GM10248 (cell line): ENCODE data around the gene DMGDH.

Experiments used
- CTCF ChIA-PET: fragments of 300-600 bp; sonication (Branson Sonifier 250); formaldehyde crosslinking; extraction: SDS; loops from one replicate; lab custom pipeline; 2021; ENCODE audit warnings: antibody characterized with exemption; lab: Yijun Ruan, JAX
- POLR2A ChIA-PET: fragments of 350-650 bp; sonication (Branson Sonifier 250); formaldehyde crosslinking; extraction: SDS; loops from one replicate; lab custom pipeline; 2020; ENCODE audit warnings: antibody characterized with exemption; lab: Yijun Ruan, JAX
- DNase-seq: peaks from one replicate; pipeline ENCODE4 v3.0.0; 2012; ENCODE audit errors: extremely low spot score
- TF ChIP-seq, protein P1 (sequence below): IDR thresholded peaks from 2 replicates; pipeline ENCODE4 v1.5.1; 2012; ENCODE audit warnings: mild to moderate bottlenecking, low read depth; ENCODE audit errors: extremely low read depth, missing control alignments, control extremely low read depth

Gene DMGDH

GRCh38 chr5:79011869-79012268 is 57.6 kb downstream of the DMGDH start:
- POLR2A ChIA-PET, result no interaction called here
- CTCF ChIA-PET, result interaction anchor here (2.2 to 8.4 kb wide), 2 partner anchors 10 to 121 kb away, joined by 5 to 96 read pairs; no protein-coding TSS in a partner anchor
- DNase-seq, result no peak
- TF ChIP-seq, protein P1, sequence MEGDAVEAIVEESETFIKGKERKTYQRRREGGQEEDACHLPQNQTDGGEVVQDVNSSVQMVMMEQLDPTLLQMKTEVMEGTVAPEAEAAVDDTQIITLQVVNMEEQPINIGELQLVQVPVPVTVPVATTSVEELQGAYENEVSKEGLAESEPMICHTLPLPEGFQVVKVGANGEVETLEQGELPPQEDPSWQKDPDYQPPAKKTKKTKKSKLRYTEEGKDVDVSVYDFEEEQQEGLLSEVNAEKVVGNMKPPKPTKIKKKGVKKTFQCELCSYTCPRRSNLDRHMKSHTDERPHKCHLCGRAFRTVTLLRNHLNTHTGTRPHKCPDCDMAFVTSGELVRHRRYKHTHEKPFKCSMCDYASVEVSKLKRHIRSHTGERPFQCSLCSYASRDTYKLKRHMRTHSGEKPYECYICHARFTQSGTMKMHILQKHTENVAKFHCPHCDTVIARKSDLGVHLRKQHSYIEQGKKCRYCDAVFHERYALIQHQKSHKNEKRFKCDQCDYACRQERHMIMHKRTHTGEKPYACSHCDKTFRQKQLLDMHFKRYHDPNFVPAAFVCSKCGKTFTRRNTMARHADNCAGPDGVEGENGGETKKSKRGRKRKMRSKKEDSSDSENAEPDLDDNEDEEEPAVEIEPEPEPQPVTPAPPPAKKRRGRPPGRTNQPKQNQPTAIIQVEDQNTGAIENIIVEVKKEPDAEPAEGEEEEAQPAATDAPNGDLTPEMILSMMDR, result no peak

GRCh38 chr5:79011219-79011836 is 58.1 kb downstream of the DMGDH start:
- no peak for DNase-seq
- POLR2A ChIA-PET, result no interaction called here
- CTCF ChIA-PET, result interaction anchor here (2.2 to 8.4 kb wide), 2 partner anchors 11 to 122 kb away, joined by 5 to 96 read pairs; no protein-coding TSS in a partner anchor
- TF ChIP-seq, protein P1, result no peak

GRCh38 chr5:79008362-79008761 is 61.1 kb downstream of the DMGDH start:
- ChIA-PET CTCF (interaction anchor here (1.2 to 8.4 kb wide), 4 partner anchors 9 to 456 kb away, joined by 3 to 96 read pairs (median 4); no protein-coding TSS in a partner anchor), POLR2A (no interaction called here)
- DNase-seq, result no peak
- TF ChIP-seq, protein P1, result no peak

DNA sequence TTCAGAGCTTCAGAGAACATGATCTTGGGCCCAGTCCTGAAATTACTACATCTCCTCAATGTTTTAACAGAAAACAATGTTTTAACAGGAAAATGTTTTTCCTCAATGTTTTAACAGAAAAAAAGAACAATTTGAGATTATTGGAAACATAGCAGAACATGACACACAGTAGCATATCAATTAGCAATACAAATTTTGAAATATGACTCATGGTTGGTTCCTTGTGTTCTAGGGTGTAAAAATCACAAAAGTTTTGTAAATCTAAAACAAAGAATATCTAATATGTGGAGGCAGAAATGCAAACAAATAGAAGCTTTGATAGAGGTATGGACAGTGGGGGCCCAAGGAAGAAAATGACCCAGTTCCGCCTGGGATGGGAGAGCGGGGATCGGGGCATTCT is 61.6 kb downstream of the DMGDH start:
- CTCF ChIA-PET, result interaction anchor here (1.1 to 8.4 kb wide), 4 partner anchors 9 to 457 kb away, joined by 3 to 96 read pairs (median 4); no protein-coding TSS in a partner anchor

GRCh38 chr5:79005936-79006631 is 63.4 kb downstream of the DMGDH start:
- POLR2A ChIA-PET, result no interaction called here
- TF ChIP-seq, protein P1, result no peak
- CTCF ChIA-PET, result interaction anchor here (2.1 to 8.4 kb wide), 2 partner anchors 16 to 459 kb away, joined by 6 to 96 read pairs; no protein-coding TSS in a partner anchor

More for the DNA sequence above, 61.6 kb downstream of the DMGDH start:
- TF ChIP-seq, protein P1, result no peak
- POLR2A ChIA-PET, result no interaction called here
- DNase-seq, result no peak

GRCh38 chr5:79005151-79005550 is 64.3 kb downstream of the DMGDH start:
- TF ChIP-seq, protein P1, result no peak
- no peak for DNase-seq
- CTCF ChIA-PET, result no interaction called here
- POLR2A ChIA-PET, result no interaction called here

More at GRCh38 chr5:79005936-79006631, 63.4 kb downstream of the DMGDH start:
- DNase-seq, result no peak
